Measurements from ENCODE around the gene CCT5. TPM values are rescaled to one million over a fixed set of nuclear protein-coding genes. Genes with fewer than 3 reads are reported as not detected.
"Not testable (repeated sequence)": the region's sequence is repeated elsewhere in the genome, so short reads cannot be mapped to it uniquely, and the experiment has no call there.

CCT5 gene
- total RNA-seq, 1 donor from 2014 or later, result 202 TPM

- DNase-seq (ENCODE audit: low spot score), result no peak
These were observed 47.6 kb downstream of the CCT5 start for GRCh38 chr5:10297646-10298204.

- no peak for DNase-seq (ENCODE audit: low spot score)
These were observed 50.2 kb downstream of the CCT5 start for GRCh38 chr5:10300246-10300645.

- DNase-seq (ENCODE audit: low spot score), result no peak
These were observed 51.2 kb downstream of the CCT5 start for GRCh38 chr5:10301266-10301665.

- no peak for DNase-seq (ENCODE audit: low spot score)
These were observed 51.9 kb downstream of the CCT5 start for GRCh38 chr5:10301842-10302610.

- DNase-seq (ENCODE audit: low spot score), result no peak
These were observed 53.1 kb downstream of the CCT5 start for GRCh38 chr5:10303201-10303600.

- no peak for DNase-seq (ENCODE audit: low spot score)
These were observed 53.7 kb downstream of the CCT5 start for GRCh38 chr5:10303699-10304170.

GRCh38 chr5:10304932-10305331, 54.9 kb downstream of the CCT5 start:
- DNase-seq (ENCODE audit: low spot score), result no peak

GRCh38 chr5:10306114-10306513, 56.0 kb downstream of the CCT5 start:
- DNase-seq (ENCODE audit: low spot score), result no peak

GRCh38 chr5:10306806-10307205, 56.7 kb downstream of the CCT5 start:
- no peak for DNase-seq (ENCODE audit: low spot score)

- DNase-seq (ENCODE audit: low spot score), result no peak
These were observed 57.4 kb downstream of the CCT5 start, which contains the start of gene CMBL for GRCh38 chr5:10307206-10308148. CMBL (minus strand) TSS chr5:10307902; CDS start chr5:10290762, 17,140 bp downstream.

GRCh38 chr5:10308844-10309243, 58.8 kb downstream of the CCT5 start:
- no peak for DNase-seq (ENCODE audit: low spot score)

GRCh38 chr5:10310066-10310779, 60.1 kb downstream of the CCT5 start:
- no peak for DNase-seq (ENCODE audit: low spot score)

GRCh38 chr5:10310835-10311570, 60.9 kb downstream of the CCT5 start:
- DNase-seq (ENCODE audit: low spot score), result not testable (repeated sequence)

- DNase-seq (ENCODE audit: low spot score), result no peak
These were observed 61.7 kb downstream of the CCT5 start for GRCh38 chr5:10311595-10312425.

- no peak for DNase-seq (ENCODE audit: low spot score)
These were observed 65.1 kb downstream of the CCT5 start for GRCh38 chr5:10315201-10315600.

All from mesenteric fat pad (tissue), 1 donor.